Measurements from ENCODE around the gene TSC22D2. TPM values are rescaled to one million over a fixed set of nuclear protein-coding genes. Genes with fewer than 3 reads are reported as not detected.

The TSC22D2 gene
- total RNA-seq, 4 donors from 2014 or later: 13.0 to 60.4 (median 16.7) TPM

GRCh38 chr3:150488867-150489266 lies 80.8 kb downstream of the TSC22D2 start:
- H3K4me3 ChIP-seq (ENCODE audit: low read depth, poor library complexity, severe bottlenecking): no peak overlapping the region
- DNase-seq (ENCODE audit: low spot score in 2 of 2): no peak
- WGBS, 2 donors: 87 to 99% methylated on average over 2 of the region's 2 CpGs
- TF ChIP-seq POLR2A (IDR thresholded peaks at IDR 0.05): no peak
- intact Hi-C loops (cut with DNase I; ENCODE audit: low total_unique reads): no loop called here

- TF ChIP-seq POLR2A (IDR thresholded peaks at IDR 0.05): no peak
- TF ChIP-seq CTCF (IDR thresholded peaks at IDR 0.05): no peak
- no peak overlapping the region for H3K4me3 ChIP-seq (ENCODE audit: low read depth, poor library complexity, severe bottlenecking)
- intact Hi-C loops (cut with DNase I; ENCODE audit: low total_unique reads): loop anchor here (10.0 kb wide), 2 partner anchors 76 to 266 kb away; no protein-coding TSS in a partner anchor
- 93 to 97% methylated on average over 2 of the region's 2 CpGs for WGBS, 2 donors
- DNase-seq (ENCODE audit: low spot score in 2 of 2): no peak
These were observed 82.3 kb downstream of the TSC22D2 start for GRCh38 chr3:150490277-150490986.

DNA sequence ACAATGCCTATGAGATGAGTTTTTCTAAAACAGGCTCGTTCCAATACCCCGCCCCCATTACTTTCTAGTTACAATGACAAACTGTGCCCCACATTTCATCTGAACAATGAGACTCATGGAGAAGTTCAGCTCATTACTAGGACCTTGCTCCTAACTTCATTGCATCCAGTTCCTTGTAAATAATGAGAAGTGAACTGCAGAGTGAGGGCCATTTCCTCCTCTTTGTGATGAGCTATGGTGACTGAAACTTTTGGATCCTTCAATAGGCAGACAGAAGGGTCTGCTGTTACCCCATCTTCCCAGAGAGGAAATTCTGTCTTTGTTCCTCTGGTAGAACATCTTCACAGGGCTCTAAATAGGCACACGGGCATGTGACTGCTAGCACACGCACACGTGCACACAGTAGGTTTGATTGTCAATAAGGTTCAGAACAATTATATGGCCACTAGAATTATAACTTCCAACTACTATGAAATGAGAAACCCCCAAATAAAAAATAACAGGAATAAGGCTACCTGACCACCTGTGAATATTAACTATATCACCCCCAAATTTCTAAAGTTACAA lies 86.4 kb downstream of the TSC22D2 start:
- 88 to 89% methylated on average over 5 of the region's 5 CpGs for WGBS, 2 donors
- H3K4me3 ChIP-seq (ENCODE audit: low read depth, poor library complexity, severe bottlenecking): no peak overlapping the region
- no peak for DNase-seq (ENCODE audit: low spot score in 2 of 2)
- TF ChIP-seq POLR2A (IDR thresholded peaks at IDR 0.05) (no peak), CTCF (IDR thresholded peaks at IDR 0.05) (no peak)
- intact Hi-C loops (cut with DNase I; ENCODE audit: low total_unique reads): loop anchor here (10.0 kb wide), 2 partner anchors 80 to 270 kb away; no protein-coding TSS in a partner anchor

- TF ChIP-seq CTCF (IDR thresholded peaks at IDR 0.05): no peak
- no peak for TF ChIP-seq POLR2A (IDR thresholded peaks at IDR 0.05)
- 74 to 84% methylated on average over 1 of the region's 1 CpG for whole genome bisulfite sequencing, 2 donors
- H3K4me3 ChIP-seq (ENCODE audit: low read depth, poor library complexity, severe bottlenecking): no peak overlapping the region
- intact Hi-C loops (cut with DNase I; ENCODE audit: low total_unique reads): loop anchor here (5.0 to 10.0 kb wide), 3 partner anchors 80 to 523 kb away; partner anchors contain the start of gene PFN2
- no peak for DNase-seq (ENCODE audit: low spot score in 2 of 2)
These were observed 87.1 kb downstream of the TSC22D2 start for GRCh38 chr3:150495149-150495548.

- intact Hi-C loops (cut with DNase I; ENCODE audit: low total_unique reads): loop anchor here (5.0 to 10.0 kb wide), 3 partner anchors 81 to 523 kb away; partner anchors contain the start of gene PFN2
- DNase-seq (ENCODE audit: low spot score in 2 of 2): no peak
These were observed 87.6 kb downstream of the TSC22D2 start for GRCh38 chr3:150495563-150496168.

More at GRCh38 chr3:150495563-150496168, 87.6 kb downstream of the TSC22D2 start:
- TF ChIP-seq POLR2A (IDR thresholded peaks at IDR 0.05) (no peak), CTCF (IDR thresholded peaks at IDR 0.05) (no peak)
- no peak overlapping the region for H3K4me3 ChIP-seq (ENCODE audit: low read depth, poor library complexity, severe bottlenecking)
- 4 to 14% methylated on average over 2 of the region's 2 CpGs for WGBS, 2 donors
